ENCODE results near the gene TNS2. TPM values are rescaled to one million over a fixed set of nuclear protein-coding genes. Genes with fewer than 3 reads are reported as not detected.
A peak's percentile ranks its signal among the peaks of the same experiment; 100 is the strongest.

TNS2 gene
- total RNA-seq, 1 experiment from 2014 or later, result 4.4 TPM

DNA sequence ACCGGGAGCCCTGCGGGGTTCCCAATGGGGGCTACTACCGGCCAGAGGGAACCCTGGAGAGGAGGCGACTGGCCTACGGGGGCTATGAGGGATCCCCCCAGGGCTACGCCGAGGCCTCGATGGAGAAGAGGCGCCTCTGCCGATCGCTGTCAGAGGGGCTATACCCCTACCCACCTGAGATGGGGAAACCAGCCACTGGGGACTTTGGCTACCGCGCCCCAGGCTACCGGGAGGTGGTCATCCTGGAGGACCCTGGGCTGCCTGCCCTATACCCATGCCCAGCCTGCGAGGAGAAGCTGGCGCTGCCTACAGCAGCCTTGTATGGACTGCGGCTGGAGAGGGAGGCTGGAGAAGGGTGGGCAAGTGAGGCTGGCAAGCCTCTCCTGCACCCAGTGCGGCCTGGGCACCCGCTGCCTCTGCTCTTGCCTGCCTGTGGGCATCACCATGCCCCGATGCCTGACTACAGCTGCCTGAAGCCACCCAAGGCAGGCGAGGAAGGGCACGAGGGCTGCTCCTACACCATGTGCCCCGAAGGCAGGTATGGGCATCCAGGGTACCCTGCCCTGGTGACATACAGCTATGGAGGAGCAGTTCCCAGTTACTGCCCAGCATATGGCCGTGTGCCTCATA, 9.7 kb downstream of the TNS2 start:
- Mint-ChIP-seq H3K27me3 (ENCODE audit: insufficient read depth, unreplicated experiment) (no peaks in the 10 kb centered on the region), H3K4me3 (ENCODE audit: unreplicated experiment) (no peak overlapping the region), H3K4me1 (ENCODE audit: low read depth, unreplicated experiment) (no peaks in the 10 kb centered on the region), H3K27ac (ENCODE audit: unreplicated experiment) (no peak overlapping the region), H3K9me3 (ENCODE audit: unreplicated experiment) (no peaks in the 10 kb centered on the region), H3K36me3 (ENCODE audit: insufficient read depth, unreplicated experiment) (peaks cover 16% of the 10 kb centered on the region)
- Histone ChIP-seq H3K4me1 (0 out of 2 replicates have a peak, but pooled peaks cover 4% of the 10 kb centered on the region), H3K27me3 (replicated peaks; ENCODE audit: control insufficient read depth, insufficient read depth, low read length) (no peaks in the 10 kb centered on the region), H3K36me3 (ENCODE audit: control insufficient read depth, insufficient read depth, low read length) (no peaks in the 10 kb centered on the region), H3K9me3 (no peaks in the 10 kb centered on the region), H3K4me3 (ENCODE audit: low read depth, low read length) (no peak overlapping the region)
- no peak for DNase-seq
- TF ChIP-seq, protein P1, sequence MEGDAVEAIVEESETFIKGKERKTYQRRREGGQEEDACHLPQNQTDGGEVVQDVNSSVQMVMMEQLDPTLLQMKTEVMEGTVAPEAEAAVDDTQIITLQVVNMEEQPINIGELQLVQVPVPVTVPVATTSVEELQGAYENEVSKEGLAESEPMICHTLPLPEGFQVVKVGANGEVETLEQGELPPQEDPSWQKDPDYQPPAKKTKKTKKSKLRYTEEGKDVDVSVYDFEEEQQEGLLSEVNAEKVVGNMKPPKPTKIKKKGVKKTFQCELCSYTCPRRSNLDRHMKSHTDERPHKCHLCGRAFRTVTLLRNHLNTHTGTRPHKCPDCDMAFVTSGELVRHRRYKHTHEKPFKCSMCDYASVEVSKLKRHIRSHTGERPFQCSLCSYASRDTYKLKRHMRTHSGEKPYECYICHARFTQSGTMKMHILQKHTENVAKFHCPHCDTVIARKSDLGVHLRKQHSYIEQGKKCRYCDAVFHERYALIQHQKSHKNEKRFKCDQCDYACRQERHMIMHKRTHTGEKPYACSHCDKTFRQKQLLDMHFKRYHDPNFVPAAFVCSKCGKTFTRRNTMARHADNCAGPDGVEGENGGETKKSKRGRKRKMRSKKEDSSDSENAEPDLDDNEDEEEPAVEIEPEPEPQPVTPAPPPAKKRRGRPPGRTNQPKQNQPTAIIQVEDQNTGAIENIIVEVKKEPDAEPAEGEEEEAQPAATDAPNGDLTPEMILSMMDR (IDR thresholded peaks at IDR 0.05; ENCODE audit: insufficient read depth in 1 of 2, low read depth in 1 of 2, low read length in 1 of 2, severe bottlenecking in 1 of 2, unreplicated experiment in 1 of 2), result no peak
- ChIA-PET POLR2A (interaction anchor here (0.6 kb wide), 1 partner anchor 172 kb away, joined by 3 read pairs; no protein-coding TSS in a partner anchor), CTCF (interaction anchor here (0.6 to 1.1 kb wide), 2 partner anchors 11 to 19 kb away, joined by 3 to 4 read pairs; no protein-coding TSS in a partner anchor)
- intact Hi-C loops (cut with micrococcal nuclease; ENCODE audit: unreplicated experiment), result no loop called here
- no TSS peak for BruUV-seq (replicated peaks)

DNA sequence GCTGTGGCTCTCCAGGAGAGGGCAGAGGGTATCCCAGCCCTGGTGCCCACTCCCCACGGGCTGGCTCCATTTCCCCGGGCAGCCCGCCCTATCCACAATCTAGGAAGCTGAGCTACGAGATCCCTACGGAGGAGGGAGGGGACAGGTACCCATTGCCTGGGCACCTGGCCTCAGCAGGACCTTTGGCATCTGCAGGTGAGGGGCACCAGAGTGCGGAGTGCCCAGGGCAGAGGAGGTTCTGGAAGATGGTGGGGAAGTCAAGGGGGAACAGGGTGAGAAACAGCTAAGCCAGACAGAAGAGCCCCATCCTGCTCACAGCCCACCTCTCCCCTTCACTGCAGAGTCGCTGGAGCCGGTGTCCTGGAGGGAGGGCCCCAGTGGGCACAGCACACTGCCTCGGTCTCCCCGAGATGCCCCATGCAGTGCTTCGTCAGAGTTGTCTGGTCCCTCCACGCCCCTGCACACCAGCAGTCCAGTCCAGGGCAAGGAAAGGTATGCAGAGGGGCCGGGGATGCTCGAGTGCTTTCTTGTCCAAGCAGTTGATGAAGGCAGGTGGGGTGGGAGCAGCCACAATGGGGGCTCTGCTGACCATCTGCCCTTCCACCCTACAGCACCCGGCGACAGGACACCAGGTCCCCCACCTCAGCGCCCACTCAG, 10.3 kb downstream of the TNS2 start:
- Mint-ChIP-seq H3K27me3 (ENCODE audit: insufficient read depth, unreplicated experiment) (no peaks in the 10 kb centered on the region), H3K36me3 (ENCODE audit: insufficient read depth, unreplicated experiment) (peaks cover 14% of the 10 kb centered on the region), H3K4me1 (ENCODE audit: low read depth, unreplicated experiment) (no peaks in the 10 kb centered on the region), H3K9me3 (ENCODE audit: unreplicated experiment) (no peaks in the 10 kb centered on the region), H3K27ac (ENCODE audit: unreplicated experiment) (no peak overlapping the region), H3K4me3 (ENCODE audit: unreplicated experiment) (no peak overlapping the region)
- no peak overlapping the region for H3K4me3 ChIP-seq (ENCODE audit: low read depth, low read length)
- no peaks in the 10 kb centered on the region for H3K27me3 ChIP-seq (replicated peaks; ENCODE audit: control insufficient read depth, insufficient read depth, low read length)
- no TSS peak for BruUV-seq (replicated peaks)
- H3K36me3 ChIP-seq (ENCODE audit: control insufficient read depth, insufficient read depth, low read length), result no peaks in the 10 kb centered on the region
- no peaks in the 10 kb centered on the region for H3K9me3 ChIP-seq
- DNase-seq, result no peak
- POLR2A ChIA-PET, result interaction anchor here (0.6 kb wide), 1 partner anchor 171 kb away, joined by 3 read pairs; no protein-coding TSS in a partner anchor
- intact Hi-C loops (cut with micrococcal nuclease; ENCODE audit: unreplicated experiment), result no loop called here
- TF ChIP-seq, protein P1 (IDR thresholded peaks at IDR 0.05; ENCODE audit: insufficient read depth in 1 of 2, low read depth in 1 of 2, low read length in 1 of 2, severe bottlenecking in 1 of 2, unreplicated experiment in 1 of 2), result no peak
- CTCF ChIA-PET, result interaction anchor here (1.1 kb wide), 1 partner anchor 12 kb away, joined by 3 read pairs; no protein-coding TSS in a partner anchor
- no peaks in the 10 kb centered on the region for H3K4me1 ChIP-seq

DNA sequence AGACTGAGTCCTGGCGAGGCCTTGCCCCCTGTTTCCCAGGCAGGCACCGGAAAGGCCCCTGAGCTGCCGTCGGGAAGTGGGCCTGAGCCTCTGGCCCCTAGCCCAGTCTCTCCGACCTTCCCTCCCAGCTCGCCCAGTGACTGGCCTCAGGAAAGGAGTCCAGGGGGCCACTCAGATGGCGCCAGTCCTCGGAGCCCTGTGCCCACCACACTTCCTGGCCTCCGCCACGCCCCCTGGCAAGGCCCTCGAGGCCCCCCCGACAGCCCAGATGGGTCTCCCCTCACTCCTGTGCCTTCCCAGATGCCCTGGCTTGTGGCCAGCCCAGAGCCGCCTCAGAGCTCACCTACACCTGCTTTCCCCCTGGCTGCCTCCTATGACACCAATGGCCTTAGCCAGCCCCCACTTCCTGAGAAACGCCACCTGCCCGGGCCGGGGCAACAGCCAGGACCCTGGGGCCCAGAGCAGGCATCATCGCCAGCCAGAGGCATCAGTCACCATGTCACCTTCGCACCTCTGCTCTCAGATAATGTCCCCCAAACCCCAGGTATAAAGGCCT, 10.9 kb downstream of the TNS2 start:
- ChIA-PET POLR2A (no interaction called here), CTCF (no interaction called here)
- Mint-ChIP-seq H3K4me1 (ENCODE audit: low read depth, unreplicated experiment) (no peaks in the 10 kb centered on the region), H3K36me3 (ENCODE audit: insufficient read depth, unreplicated experiment) (peaks cover 9% of the 10 kb centered on the region), H3K9me3 (ENCODE audit: unreplicated experiment) (no peaks in the 10 kb centered on the region), H3K4me3 (ENCODE audit: unreplicated experiment) (no peak overlapping the region), H3K27ac (ENCODE audit: unreplicated experiment) (no peak overlapping the region), H3K27me3 (ENCODE audit: insufficient read depth, unreplicated experiment) (no peaks in the 10 kb centered on the region)
- Histone ChIP-seq H3K27me3 (replicated peaks; ENCODE audit: control insufficient read depth, insufficient read depth, low read length) (no peaks in the 10 kb centered on the region), H3K36me3 (ENCODE audit: control insufficient read depth, insufficient read depth, low read length) (peaks cover 2% of the 10 kb centered on the region; the same call in 1 of the 2 replicates), H3K4me3 (ENCODE audit: low read depth, low read length) (no peak overlapping the region), H3K4me1 (no peaks in the 10 kb centered on the region), H3K9me3 (no peaks in the 10 kb centered on the region)
- DNase-seq, result peak in 1 of 2 experiments; percentile 25
- BruUV-seq (replicated peaks), result no TSS peak
- TF ChIP-seq, protein P1 (IDR thresholded peaks at IDR 0.05; ENCODE audit: insufficient read depth in 1 of 2, low read depth in 1 of 2, low read length in 1 of 2, severe bottlenecking in 1 of 2, unreplicated experiment in 1 of 2), result no peak
- intact Hi-C loops (cut with micrococcal nuclease; ENCODE audit: unreplicated experiment), result no loop called here

Data from Caco-2 (cell line).